Stimulated activated CD4-positive, alpha-beta T cell treated with anti-CD3 and anti-CD28 coated beads, Interleukin-4, amount 100 ng/mL, for 1 hour (primary cell): ENCODE data around the gene SLC39A8.
A peak's percentile ranks its signal among the peaks of the same experiment; 100 is the strongest.

ENCODE experiments used
- DNase-seq: peaks from one replicate; pipeline ENCODE4 v3.0.0-alpha.2; 2020

SLC39A8 gene

GRCh38 chr4:102339018-102339417 lies 6.3 kb downstream of the SLC39A8 start:
- no peak for DNase-seq

- no peak for DNase-seq
These were observed 6.9 kb downstream of the SLC39A8 start for GRCh38 chr4:102338405-102338804.

GRCh38 chr4:102335616-102336015 lies 9.7 kb downstream of the SLC39A8 start:
- no peak for DNase-seq

- DNase-seq, result no peak
These were observed 10.7 kb downstream of the SLC39A8 start for GRCh38 chr4:102334624-102335023.

- DNase-seq, result no peak
These were observed 11.5 kb downstream of the SLC39A8 start for GRCh38 chr4:102333787-102334186.

- no peak for DNase-seq
These were observed 17.2 kb downstream of the SLC39A8 start for GRCh38 chr4:102328045-102328444.

GRCh38 chr4:102326951-102327350 lies 18.3 kb downstream of the SLC39A8 start:
- DNase-seq, result no peak

GRCh38 chr4:102324730-102325129 lies 20.6 kb downstream of the SLC39A8 start:
- no peak for DNase-seq

GRCh38 chr4:102322736-102323135 lies 22.5 kb downstream of the SLC39A8 start:
- DNase-seq, result no peak

- no peak for DNase-seq
These were observed 23.9 kb downstream of the SLC39A8 start for GRCh38 chr4:102321260-102321995.

- DNase-seq, result no peak
These were observed 25.7 kb downstream of the SLC39A8 start for GRCh38 chr4:102319594-102319993.

GRCh38 chr4:102318526-102318925 lies 26.8 kb downstream of the SLC39A8 start:
- DNase-seq, result no peak

- no peak for DNase-seq
These were observed 27.2 kb downstream of the SLC39A8 start for GRCh38 chr4:102318105-102318504.

- no peak for DNase-seq
These were observed 27.8 kb downstream of the SLC39A8 start for GRCh38 chr4:102317459-102317858.

- no peak for DNase-seq
These were observed 28.7 kb downstream of the SLC39A8 start for GRCh38 chr4:102316585-102316984.

GRCh38 chr4:102315532-102315931 lies 29.8 kb downstream of the SLC39A8 start:
- no peak for DNase-seq

- DNase-seq, result no peak
These were observed 32.9 kb downstream of the SLC39A8 start for GRCh38 chr4:102312417-102312816.

GRCh38 chr4:102311912-102312311 lies 33.4 kb downstream of the SLC39A8 start:
- DNase-seq, result no peak

GRCh38 chr4:102311407-102311806 lies 33.9 kb downstream of the SLC39A8 start:
- DNase-seq, result no peak

- no peak for DNase-seq
These were observed 37.1 kb downstream of the SLC39A8 start for GRCh38 chr4:102308032-102308799.

- DNase-seq, result no peak
These were observed 39.6 kb downstream of the SLC39A8 start for GRCh38 chr4:102305666-102306065.

- no peak for DNase-seq
These were observed 42.5 kb downstream of the SLC39A8 start for GRCh38 chr4:102302762-102303161.

GRCh38 chr4:102301167-102301566 lies 44.1 kb downstream of the SLC39A8 start:
- no peak for DNase-seq

GRCh38 chr4:102299354-102300107 lies 45.8 kb downstream of the SLC39A8 start:
- peak; percentile 5 for DNase-seq
